Trophoblast cell (in vitro differentiated cells and primary cell): Measurements from ENCODE around the gene TET1.
"Not testable (repeated sequence)": the region's sequence is repeated elsewhere in the genome, so short reads cannot be mapped to it uniquely, and the experiment has no call there.

Experiments used
- DNase-seq, 2 donors: peaks; one replicate each; pipeline ENCODE4 v3.0.0-alpha.2; 2016
- H2AFZ ChIP-seq: 2 replicates; pipeline ENCODE4 v1.6.1; 2013; ENCODE audit warnings: low read length, moderate library complexity, mild to moderate bottlenecking; ENCODE audit not compliant: insufficient read depth, poor library complexity
- H2AK5ac ChIP-seq: 2 replicates; pipeline ENCODE4 v1.6.1; 2013; ENCODE audit warnings: mild to moderate bottlenecking, low read length
- H2BK120ac ChIP-seq: 2 replicates; pipeline ENCODE4 v1.6.1; 2013; ENCODE audit warnings: low read length, mild to moderate bottlenecking, moderate library complexity; ENCODE audit not compliant: insufficient read depth, poor library complexity
- H2BK12ac ChIP-seq: 2 replicates; pipeline ENCODE4 v1.6.1; 2013; ENCODE audit warnings: mild to moderate bottlenecking, low read length, moderate library complexity
- H2BK5ac ChIP-seq: 2 replicates; pipeline ENCODE4 v1.6.1; 2013; ENCODE audit warnings: low read length, low read depth, moderate library complexity, mild to moderate bottlenecking; ENCODE audit not compliant: poor library complexity
- H3K14ac ChIP-seq: 2 replicates; pipeline ENCODE4 v1.6.1; 2013; ENCODE audit warnings: mild to moderate bottlenecking, low read length
- H3K18ac ChIP-seq: 2 replicates; pipeline ENCODE4 v1.6.1; 2013; ENCODE audit warnings: mild to moderate bottlenecking, low read length
- H3K23ac ChIP-seq: 2 replicates; pipeline ENCODE4 v1.6.1; 2013; ENCODE audit warnings: low read length
- H3K27ac ChIP-seq: 2 replicates; pipeline ENCODE4 v1.5.1; 2013; ENCODE audit warnings: low read depth, mild to moderate bottlenecking, inconsistent platforms, low read length, moderate library complexity
- H3K27me3 ChIP-seq: 2 replicates; pipeline ENCODE4 v1.6.1; 2013; ENCODE audit warnings: inconsistent platforms, mild to moderate bottlenecking, low read length, moderate library complexity; ENCODE audit not compliant: insufficient read depth
- H3K36me3 ChIP-seq, 2 experiments: 1 replicate in 1 of 2; 2 replicates in 1 of 2; pipeline ENCODE4 v1.6.1; 2013; ENCODE audit warnings: low read length in 2 of 2, mild to moderate bottlenecking in 2 of 2, moderate library complexity in 1 of 2; ENCODE audit not compliant: insufficient read depth in 2 of 2, control insufficient read depth in 1 of 2
- H3K4ac ChIP-seq: 2 replicates; pipeline ENCODE4 v1.6.1; 2013; ENCODE audit warnings: low read depth, mild to moderate bottlenecking, low read length, moderate library complexity
- H3K4me1 ChIP-seq, 2 experiments: 1 replicate in 1 of 2; 2 replicates in 1 of 2; pipeline ENCODE4 v1.6.1; 2013; ENCODE audit warnings: low read length in 2 of 2, mild to moderate bottlenecking in 2 of 2, moderate library complexity in 1 of 2; ENCODE audit not compliant: insufficient read depth in 2 of 2, control insufficient read depth in 1 of 2
- H3K4me2 ChIP-seq: 2 replicates; pipeline ENCODE4 v1.6.1; 2013; ENCODE audit warnings: inconsistent platforms, mild to moderate bottlenecking, low read length, moderate library complexity
- H3K4me3 ChIP-seq: 2 replicates; pipeline ENCODE4 v1.5.1; 2013; ENCODE audit warnings: mild to moderate bottlenecking, low read depth, low read length, inconsistent platforms
- H3K79me1 ChIP-seq: one replicate; pipeline ENCODE4 v1.6.1; 2013; ENCODE audit warnings: low read length
- H3K79me2 ChIP-seq: 2 replicates; pipeline ENCODE4 v1.6.1; 2013; ENCODE audit warnings: low read length, mild to moderate bottlenecking; ENCODE audit not compliant: control insufficient read depth, insufficient read depth, poor library complexity
- H3K9ac ChIP-seq: 2 replicates; pipeline ENCODE4 v1.6.1; 2013; ENCODE audit warnings: mild to moderate bottlenecking, low read length
- H3K9me3 ChIP-seq: 2 replicates; pipeline ENCODE4 v1.6.1; 2013; ENCODE audit warnings: low read depth, mild to moderate bottlenecking, control low read depth, inconsistent platforms, low read length; ENCODE audit not compliant: insufficient read depth
- H4K12ac ChIP-seq: 2 replicates; pipeline ENCODE4 v1.6.1; 2013; ENCODE audit warnings: low read depth, mild to moderate bottlenecking, low read length, moderate library complexity
- H4K8ac ChIP-seq: 2 replicates; pipeline ENCODE4 v1.6.1; 2013; ENCODE audit warnings: low read depth, mild to moderate bottlenecking, low read length, moderate library complexity
- H4K91ac ChIP-seq: one replicate; pipeline ENCODE4 v1.6.1; 2013; ENCODE audit warnings: low read depth, mild to moderate bottlenecking, low read length, moderate library complexity
- WGBS: extraction: QIAGEN DNeasy Blood & Tissue Kit; methylation state at CpG from one replicate; pipeline ENCODE4 v1.1.7; 2013; ENCODE audit warnings: missing lambda C conversion rate; ENCODE audit not compliant: insufficient read length, insufficient coverage; ENCODE audit errors: extremely low coverage; 5-methylcytosine and 5-hydroxymethylcytosine counted together

The TET1 gene

GRCh38 chr10:68643550-68643949 is 83.4 kb downstream of the TET1 start:
- H3K79me1 ChIP-seq, H2BK5ac ChIP-seq, H3K4me3 ChIP-seq, H2BK12ac ChIP-seq, DNase-seq, H3K18ac ChIP-seq, H2AK5ac ChIP-seq, H3K9me3 ChIP-seq, H3K36me3 ChIP-seq, H4K12ac ChIP-seq, H3K23ac ChIP-seq, H3K14ac ChIP-seq, H4K91ac ChIP-seq, H2BK120ac ChIP-seq, H3K27ac ChIP-seq, H3K27me3 ChIP-seq, H3K79me2 ChIP-seq, H3K9ac ChIP-seq, H3K4me1 ChIP-seq, H2AFZ ChIP-seq, H3K4me2 ChIP-seq, H4K8ac ChIP-seq, H3K4ac ChIP-seq: not testable (repeated sequence)
- no CpG with 5 or more reads among the region's 5 CpGs for WGBS

- no peak overlapping the region for H2AK5ac ChIP-seq
- H2BK5ac ChIP-seq = no peak overlapping the region
- H3K14ac ChIP-seq = no peak overlapping the region
- no peak overlapping the region for H4K8ac ChIP-seq
- no peak overlapping the region for H4K91ac ChIP-seq
- H3K4me3 ChIP-seq = no peak overlapping the region
- no peaks in the 10 kb centered on the region for H3K4me1 ChIP-seq
- no peak overlapping the region for H3K23ac ChIP-seq
- H3K4ac ChIP-seq = no peak overlapping the region
- no peaks in the 10 kb centered on the region for H3K79me2 ChIP-seq
- no peak overlapping the region for H2AFZ ChIP-seq
- no CpG with 5 or more reads among the region's 2 CpGs for WGBS
- H3K9ac ChIP-seq = no peak overlapping the region
- peak in 1 of 2 donors; percentile 44 for DNase-seq
- H2BK120ac ChIP-seq = no peak overlapping the region
- no peaks in the 10 kb centered on the region for H3K79me1 ChIP-seq
- H3K27me3 ChIP-seq = no peaks in the 10 kb centered on the region
- no peak overlapping the region for H3K18ac ChIP-seq
- H3K4me2 ChIP-seq = no peak overlapping the region
- H3K27ac ChIP-seq = no peak overlapping the region
- peaks cover 3 to 5% of the 10 kb centered on the region in 2 experiments for H3K36me3 ChIP-seq
- no peaks in the 10 kb centered on the region for H3K9me3 ChIP-seq
- no peak overlapping the region for H2BK12ac ChIP-seq
- no peak overlapping the region for H4K12ac ChIP-seq
Observed at GRCh38 chr10:68647672-68648341, 87.7 kb downstream of the TET1 start.

GRCh38 chr10:68655620-68656126 is 95.5 kb downstream of the TET1 start:
- H3K27me3 ChIP-seq = no peaks in the 10 kb centered on the region
- no peak overlapping the region for H3K14ac ChIP-seq
- H2AFZ ChIP-seq = no peak overlapping the region
- no CpG with 5 or more reads among the region's 3 CpGs for WGBS
- H4K8ac ChIP-seq = no peak overlapping the region
- H2BK120ac ChIP-seq = no peak overlapping the region
- no peak overlapping the region for H3K18ac ChIP-seq
- H3K36me3 ChIP-seq = peaks cover 5 to 6% of the 10 kb centered on the region in 2 experiments
- no peak overlapping the region for H3K4me2 ChIP-seq
- no peak overlapping the region for H2AK5ac ChIP-seq
- no peak overlapping the region for H3K4me3 ChIP-seq
- H2BK12ac ChIP-seq = no peak overlapping the region
- no peaks in the 10 kb centered on the region for H3K9me3 ChIP-seq
- H3K79me2 ChIP-seq = no peaks in the 10 kb centered on the region
- no peak for DNase-seq
- H4K91ac ChIP-seq = no peak overlapping the region
- no peaks in the 10 kb centered on the region for H3K79me1 ChIP-seq
- H3K27ac ChIP-seq = no peak overlapping the region
- no peak overlapping the region for H3K4ac ChIP-seq
- no peak overlapping the region for H4K12ac ChIP-seq
- H3K4me1 ChIP-seq = no peaks in the 10 kb centered on the region
- H3K23ac ChIP-seq = no peak overlapping the region
- H3K9ac ChIP-seq = no peak overlapping the region
- no peak overlapping the region for H2BK5ac ChIP-seq

- no peak overlapping the region for H3K14ac ChIP-seq
- H3K4me2 ChIP-seq = no peak overlapping the region
- no peak overlapping the region for H3K27ac ChIP-seq
- no peak overlapping the region for H3K23ac ChIP-seq
- H4K91ac ChIP-seq = no peak overlapping the region
- H3K18ac ChIP-seq = no peak overlapping the region
- no peak overlapping the region for H4K8ac ChIP-seq
- H3K79me2 ChIP-seq = no peaks in the 10 kb centered on the region
- no peak overlapping the region for H3K9ac ChIP-seq
- H3K4me3 ChIP-seq = no peak overlapping the region
- DNase-seq = no peak
- H2AFZ ChIP-seq = no peak overlapping the region
- no peak overlapping the region for H2BK12ac ChIP-seq
- no peaks in the 10 kb centered on the region for H3K4me1 ChIP-seq
- no peaks in the 10 kb centered on the region for H3K9me3 ChIP-seq
- no peak overlapping the region for H3K4ac ChIP-seq
- no peak overlapping the region for H2AK5ac ChIP-seq
- no peaks in the 10 kb centered on the region for H3K27me3 ChIP-seq
- WGBS = no CpG with 5 or more reads among the region's 2 CpGs
- no peak overlapping the region for H2BK120ac ChIP-seq
- H3K79me1 ChIP-seq = no peaks in the 10 kb centered on the region
- no peak overlapping the region for H4K12ac ChIP-seq
- no peak overlapping the region for H2BK5ac ChIP-seq
- peaks cover 9% of the 10 kb centered on the region in 2 experiments for H3K36me3 ChIP-seq
Observed at GRCh38 chr10:68665841-68666240, 105.7 kb downstream of the TET1 start.
